NCI-H510A treated with DMSO at 0.1 percent for 48 hours (cell line): ENCODE data around the gene SLC1A1.

ENCODE experiments used
- DNase-seq: peaks from one replicate; lab custom pipeline; 2025; lab: John Stamatoyannopoulos, UW

The SLC1A1 gene

DNA sequence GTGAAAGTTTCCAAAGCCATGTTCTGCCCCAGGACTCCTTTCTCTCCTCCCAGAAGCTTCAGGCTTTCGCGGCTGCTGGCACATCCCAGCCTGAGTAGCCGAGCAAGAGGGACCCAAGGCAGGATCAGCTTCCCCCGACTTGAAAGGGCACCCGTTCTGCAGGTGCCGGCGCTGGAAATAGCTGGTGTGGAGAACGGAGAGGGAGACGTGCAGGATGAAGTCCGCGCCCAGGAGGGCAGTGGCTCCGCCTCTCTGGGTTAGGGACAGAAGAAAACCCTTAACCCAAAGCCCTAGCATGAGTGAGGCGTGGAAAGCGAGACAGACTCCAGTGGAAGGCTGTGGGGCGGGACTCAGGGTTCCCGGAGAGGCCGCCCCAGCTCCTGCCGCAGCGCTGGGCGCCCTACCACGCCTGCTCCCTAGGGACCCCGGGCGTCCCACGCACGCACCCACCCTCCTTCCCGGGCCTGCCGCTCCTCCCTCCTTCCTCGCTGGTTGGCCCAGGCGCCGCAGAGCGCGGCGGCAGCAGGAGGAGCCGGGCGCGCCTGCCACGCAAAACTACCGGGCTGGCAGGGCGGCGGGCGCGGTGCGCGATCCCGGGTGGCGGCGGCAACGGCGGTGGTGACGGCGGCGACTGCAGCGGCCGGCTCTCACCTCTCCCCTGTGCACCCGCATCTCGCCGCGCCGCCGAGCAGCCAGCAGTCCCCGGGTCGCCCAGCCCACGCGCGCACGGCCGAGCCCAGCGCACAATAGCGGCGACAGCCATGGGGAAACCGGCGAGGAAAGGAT lies at the start of gene SLC1A1:
TSS of gene SLC1A1 (plus strand) at position 550 of the 786 bp plus-strand sequence. CDS start at position 762, 212 bp downstream.
- peak; percentile 44 for DNase-seq

DNA sequence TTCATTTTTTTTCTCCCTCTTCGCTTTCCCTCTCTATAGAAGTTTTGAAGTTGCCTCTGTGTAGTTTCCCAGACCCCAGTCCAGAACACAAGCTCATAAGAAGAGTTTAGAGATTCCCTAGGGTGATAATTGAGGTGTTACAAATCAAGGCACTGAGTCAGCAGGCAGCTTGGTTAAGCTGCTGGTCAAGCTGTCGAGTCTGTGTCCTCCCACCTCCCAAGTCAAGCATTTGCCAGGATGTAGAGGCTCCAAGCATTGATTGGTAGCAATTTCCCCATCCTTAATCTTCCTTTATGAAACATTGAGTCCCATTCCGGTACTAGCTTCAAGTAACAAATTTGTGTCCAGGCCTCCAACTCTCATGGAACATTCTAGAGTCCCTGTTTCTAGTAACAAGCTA lies 47.5 kb upstream of the SLC1A1 start:
- DNase-seq = no peak

DNA sequence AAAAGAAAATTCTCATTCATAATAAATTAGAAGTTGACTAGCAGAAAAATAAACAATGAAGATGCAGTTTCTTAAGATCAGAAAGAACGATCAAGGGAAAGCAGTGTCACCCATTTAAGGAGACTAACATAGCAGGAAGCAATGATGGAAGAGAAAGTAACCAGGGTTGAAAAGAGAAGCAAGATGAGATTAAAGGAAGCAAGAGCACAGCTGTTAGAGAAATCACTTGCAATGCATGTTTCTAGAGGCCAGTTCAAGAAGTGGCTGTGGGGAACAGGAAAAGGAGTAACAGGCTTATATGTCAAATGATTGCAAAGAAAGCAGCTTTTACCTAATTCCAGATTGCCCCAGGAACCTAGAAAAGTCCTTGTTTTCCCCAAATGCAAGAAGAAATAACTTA lies 46.8 kb upstream of the SLC1A1 start:
- no peak for DNase-seq

DNA sequence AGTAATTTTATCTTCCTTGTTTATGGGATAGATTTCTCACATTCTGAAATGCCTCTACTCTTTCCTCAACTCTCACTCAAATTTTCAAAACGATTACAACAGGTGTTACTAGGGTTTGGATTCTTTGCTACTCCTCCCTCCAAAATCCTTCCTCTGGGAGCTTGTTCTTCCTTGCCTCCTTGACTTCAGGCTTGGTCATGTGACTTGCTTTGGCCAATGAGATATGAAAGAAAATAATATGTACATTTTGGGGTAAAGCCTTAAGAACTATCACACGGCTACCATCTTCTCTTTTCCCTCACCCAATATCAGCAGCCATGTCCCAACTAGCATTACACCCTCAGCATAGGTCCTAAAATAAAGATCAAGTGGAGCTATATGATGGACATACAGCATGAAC lies 28.8 kb upstream of the SLC1A1 start:
- DNase-seq = no peak

DNA sequence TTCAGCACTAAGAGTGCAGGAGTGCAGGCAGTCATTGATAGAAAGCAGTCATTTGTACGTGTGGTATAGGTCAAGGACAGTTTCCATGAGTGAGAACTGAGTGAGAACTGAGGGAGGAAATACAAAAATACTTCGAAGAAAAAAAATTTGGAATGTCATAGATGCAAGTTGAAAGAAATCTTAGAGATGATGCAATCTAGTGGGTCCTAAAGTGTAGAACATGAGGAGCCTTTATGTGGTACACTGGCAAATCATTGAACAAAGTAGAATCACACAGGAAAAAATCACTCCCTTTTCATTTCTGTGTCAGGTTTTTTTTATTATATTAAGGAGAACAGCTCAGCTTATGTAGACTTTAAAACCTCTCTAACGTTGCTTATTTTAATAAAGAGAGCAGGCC lies 26.4 kb upstream of the SLC1A1 start:
- DNase-seq = no peak

DNA sequence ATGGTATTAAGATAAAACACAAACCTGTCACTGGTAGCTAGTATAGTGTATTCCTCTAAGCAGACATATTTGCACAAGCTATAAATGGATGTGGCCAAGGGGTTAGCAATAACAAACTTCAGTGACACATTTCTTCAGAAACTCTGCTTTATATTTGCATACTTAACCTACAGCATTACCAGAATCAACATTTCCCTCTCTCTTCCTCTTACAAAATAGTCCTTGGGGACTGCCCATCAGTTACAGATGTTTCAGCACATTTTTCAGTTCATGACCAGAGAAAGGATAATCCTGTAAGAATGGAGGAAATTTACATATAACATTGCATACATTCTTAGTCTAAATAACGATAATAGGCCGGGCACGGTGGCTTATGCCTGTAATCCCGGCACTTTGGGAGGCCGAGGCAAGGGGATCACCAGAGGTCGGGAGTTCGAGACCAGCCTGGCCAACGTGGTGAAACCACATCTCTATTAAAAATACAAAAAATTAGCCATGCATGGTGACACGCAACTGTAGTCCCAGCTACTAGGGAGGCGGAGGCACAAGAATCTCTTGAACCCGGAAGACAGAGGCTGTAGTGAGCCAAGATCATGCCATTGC lies 25.3 kb upstream of the SLC1A1 start:
- DNase-seq = no peak

DNA sequence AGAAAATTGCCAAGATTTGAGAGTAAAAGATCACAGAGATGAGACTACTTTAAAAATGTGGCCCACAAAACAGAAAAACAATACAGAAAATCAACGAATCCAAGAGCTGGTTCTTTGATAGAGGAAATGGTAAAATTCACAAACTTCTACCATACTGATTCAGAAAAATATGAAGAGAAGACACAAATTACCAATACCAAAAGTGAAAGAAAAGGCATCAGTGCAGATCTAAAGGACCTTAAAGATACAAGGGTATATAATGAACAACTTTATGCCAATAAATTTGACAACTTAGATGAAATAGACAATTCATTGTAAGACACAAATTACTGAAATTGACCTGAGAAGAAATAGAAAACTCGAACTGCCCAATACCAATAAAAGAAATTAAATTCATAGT lies 24.4 kb upstream of the SLC1A1 start:
- DNase-seq = no peak

DNA sequence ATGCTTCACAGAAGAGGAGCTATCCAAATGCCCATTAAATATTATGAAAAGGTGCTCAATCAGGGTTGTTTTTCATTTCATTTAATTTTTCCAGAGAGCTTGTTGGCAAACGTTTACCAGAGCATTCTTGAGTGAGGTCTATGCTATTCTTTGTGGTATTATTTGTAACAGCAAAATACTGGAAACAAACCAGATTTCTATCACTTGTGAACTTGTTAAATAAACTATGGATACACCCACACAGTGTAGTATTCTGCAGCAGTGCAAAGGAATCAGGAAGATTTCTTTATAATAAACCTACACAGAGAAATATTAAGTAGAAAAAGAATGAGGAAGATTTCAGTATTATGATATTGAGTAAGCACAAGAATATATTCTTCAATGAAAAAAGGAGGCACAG lies 15.0 kb upstream of the SLC1A1 start:
- no peak for DNase-seq

DNA sequence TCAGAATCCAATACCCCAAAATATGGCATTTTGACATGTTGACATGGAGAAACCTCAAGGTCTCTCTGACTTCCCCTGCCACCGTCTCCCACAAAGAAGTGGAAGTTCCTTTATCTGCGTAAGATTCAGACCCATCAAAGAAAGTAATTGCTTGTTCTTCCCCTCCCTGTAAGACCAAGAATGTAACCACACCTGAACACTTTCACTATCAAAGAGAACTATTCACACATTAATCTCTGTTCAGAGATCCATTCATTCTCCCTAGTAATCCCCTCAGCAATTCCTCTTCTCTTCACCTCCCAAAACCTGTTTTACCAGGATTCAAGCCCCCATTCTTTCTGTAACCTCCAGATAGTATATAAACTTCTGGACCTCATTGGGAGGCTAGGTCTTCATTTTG lies 4.1 kb upstream of the SLC1A1 start:
- no peak for DNase-seq

DNA sequence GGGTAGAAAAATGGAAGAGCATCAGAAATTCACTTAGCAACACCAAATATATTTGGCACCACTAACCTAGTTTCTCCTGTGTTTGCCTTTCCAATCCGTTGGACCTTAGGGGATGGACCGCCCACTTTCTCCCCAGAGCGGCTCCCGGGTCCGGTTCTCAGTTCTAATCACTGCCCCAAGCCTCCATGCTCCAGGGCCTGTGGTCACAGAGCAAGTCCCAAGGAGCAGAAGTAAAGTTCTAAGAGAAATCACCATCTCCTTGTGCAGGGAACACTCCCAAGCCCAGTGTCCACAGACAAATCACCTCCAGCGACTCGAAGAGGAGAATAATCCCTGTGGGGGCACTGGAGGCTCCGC lies 728 bp upstream of the SLC1A1 start:
- no peak for DNase-seq

DNA sequence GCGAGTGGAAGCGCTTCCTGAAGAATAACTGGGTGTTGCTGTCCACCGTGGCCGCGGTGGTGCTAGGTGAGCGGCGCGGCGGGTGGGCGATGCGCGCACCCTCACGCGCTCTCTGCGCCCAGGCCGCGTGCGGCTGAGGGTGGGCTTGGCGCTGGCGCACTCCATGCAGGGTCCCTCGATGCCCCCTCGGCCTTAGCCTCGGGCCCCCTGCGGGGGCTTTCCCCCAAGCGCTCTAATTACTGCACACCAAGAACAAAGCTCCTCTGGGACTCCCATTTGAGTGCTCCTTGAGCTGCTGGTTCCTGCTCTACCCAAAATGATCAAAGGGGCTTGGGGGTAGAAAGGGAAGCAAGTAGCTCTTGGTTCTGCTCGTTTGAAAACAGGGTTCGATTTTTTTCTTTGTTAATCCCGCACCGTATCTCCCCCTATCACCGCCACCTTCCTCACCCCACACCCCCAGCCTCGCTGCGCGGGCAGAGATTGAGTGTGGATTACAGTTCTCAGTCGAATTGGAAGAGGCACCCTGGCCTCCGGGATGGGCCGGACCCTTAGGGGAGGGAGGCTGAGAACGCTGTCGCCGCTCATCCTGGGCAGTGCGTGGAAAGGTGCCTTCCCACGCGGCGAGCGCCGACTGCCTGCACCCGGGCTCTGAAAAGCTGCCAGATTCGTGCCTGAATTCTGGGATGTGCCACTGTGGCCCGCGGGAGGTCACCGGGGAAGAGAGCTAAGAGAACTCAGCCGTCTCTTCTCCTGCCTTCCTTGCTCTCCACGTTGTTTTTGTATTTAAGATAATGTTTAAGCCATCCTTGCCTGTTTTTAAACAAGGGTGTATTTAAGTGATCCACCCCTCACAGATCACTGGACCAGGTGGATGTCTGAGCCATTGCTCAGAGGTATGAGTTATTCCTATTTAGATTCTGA lies 697 bp downstream of the SLC1A1 start:
- no peak for DNase-seq

DNA sequence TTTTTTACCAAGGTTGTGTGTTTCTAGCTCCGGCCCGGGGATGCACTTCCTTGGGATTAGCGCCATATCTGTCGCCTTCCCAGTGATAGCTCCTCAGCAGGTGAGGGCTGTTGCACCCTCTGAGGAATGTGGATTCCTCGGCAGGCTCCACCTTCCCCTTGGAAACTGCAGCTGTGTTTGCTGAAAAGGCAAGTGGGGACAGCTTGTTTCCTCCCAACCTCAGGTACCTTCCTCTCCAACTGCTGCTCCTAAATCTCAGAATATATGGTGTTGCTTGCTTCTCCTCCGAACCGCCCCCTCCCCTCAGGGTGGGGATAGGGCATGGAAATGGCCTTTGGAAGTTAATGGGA lies 1.3 kb downstream of the SLC1A1 start:
- no peak for DNase-seq

DNA sequence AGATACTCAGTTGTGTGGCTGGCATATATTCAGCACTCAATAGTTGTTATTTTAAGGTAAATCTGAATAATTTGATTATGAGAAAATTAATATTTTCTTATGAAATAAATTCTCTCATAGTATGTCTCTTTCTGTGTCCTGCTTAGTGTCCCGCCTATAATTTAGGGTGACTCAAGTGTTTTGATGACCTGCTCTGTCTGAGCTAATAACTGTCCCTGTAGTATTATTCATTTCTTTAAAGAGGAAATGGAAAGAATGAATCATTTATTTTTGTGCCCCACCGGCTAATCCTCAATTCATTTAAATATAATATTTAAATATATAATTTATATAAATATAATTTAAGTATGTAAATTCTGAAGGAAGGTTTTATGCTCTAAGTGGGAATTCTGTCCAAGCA lies 4.1 kb downstream of the SLC1A1 start:
- DNase-seq = no peak

DNA sequence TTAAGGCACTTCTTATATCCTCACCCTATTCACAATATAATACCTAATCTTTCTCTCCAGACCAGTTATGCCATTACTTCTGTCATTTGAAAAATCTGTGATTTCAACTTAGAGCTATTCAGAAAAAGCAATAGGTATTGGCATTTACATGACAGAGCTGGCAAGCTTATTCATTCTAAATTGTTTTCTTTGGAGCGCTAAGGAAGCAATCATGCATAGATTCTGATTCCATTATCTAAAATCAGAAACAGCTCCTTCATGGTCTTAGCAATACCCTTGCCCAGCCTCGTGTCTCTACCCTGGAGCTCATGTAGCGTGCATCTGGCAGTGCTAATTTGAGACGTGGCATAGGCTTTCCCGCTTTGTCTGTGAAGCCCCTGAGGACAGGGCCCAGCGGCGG lies 4.5 kb downstream of the SLC1A1 start:
- no peak for DNase-seq

DNA sequence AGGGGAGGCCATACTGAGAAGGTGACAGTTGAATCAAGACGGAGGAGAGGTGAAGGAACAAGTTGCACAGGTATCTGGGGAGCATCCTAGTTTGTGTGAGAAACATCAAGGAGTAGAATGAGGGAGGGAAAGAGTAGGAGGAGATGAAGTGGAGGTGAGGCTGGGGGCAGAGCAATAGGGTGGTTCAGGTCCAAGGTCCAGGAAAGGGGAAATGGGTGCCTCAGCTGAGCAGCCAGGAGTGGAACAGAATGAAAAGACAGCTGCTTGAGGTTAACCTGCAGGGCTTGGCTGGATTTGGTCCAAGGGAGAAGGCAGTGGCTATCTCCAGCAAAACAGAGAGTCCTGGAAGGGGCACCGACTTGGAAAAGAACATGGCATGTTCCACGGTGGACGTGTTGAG lies 5.3 kb downstream of the SLC1A1 start:
- no peak for DNase-seq

DNA sequence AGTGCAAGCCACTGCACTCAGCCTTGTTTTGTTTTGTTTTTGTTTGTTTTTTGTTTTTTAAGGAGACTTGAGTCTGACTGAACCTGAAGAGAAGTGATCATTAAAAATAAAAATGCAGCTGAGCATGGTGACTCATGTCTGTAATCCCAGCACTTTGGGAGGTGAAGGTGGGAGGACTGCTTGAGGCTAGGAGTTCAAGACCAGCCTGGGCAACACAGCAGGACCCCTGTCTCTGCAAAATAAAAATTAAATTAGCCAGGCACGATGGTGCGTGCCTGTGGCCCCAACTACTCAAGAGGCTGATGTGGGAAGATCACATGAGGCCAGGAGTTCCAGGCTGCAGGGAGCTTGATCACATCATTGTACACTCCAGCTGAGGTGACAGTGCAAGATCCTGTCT lies 6.2 kb downstream of the SLC1A1 start:
- DNase-seq = no peak

DNA sequence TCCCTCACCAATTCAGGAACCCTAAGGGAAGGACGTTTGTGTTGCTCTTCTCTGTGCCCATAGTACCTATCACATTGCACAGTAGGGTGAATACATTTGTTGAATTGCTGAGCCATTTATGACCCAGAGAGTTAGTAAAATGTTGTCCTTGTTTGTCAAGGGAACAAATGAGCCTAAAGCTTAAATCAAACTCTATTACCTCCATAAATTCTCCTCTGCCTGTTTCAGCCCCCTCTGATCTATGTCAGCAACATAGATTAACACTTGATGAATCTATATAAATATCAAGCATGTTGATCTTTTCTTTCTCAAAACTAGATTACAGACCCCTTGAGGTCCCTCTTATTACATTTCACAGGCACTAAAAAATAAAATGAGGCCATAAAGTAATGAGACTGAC lies 7.1 kb downstream of the SLC1A1 start:
- DNase-seq = no peak

DNA sequence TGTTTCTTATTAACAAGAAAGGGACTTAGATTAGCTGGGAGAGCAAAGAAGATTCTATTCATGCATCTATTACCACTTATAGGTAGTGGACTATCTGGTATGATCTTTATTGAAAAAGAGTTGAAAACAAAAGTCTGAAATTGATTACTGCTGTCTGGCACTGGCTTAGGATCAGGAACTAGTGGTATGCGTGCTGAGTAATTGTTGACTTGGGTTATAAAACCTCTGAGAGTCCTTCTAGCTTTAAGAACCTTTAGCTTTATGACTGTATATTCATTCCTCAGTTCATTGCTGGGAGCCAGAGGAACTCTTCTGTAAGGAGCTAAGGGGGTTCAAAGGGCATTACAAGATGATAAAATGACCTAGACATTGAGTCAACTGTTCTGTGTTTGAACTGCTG lies 7.6 kb downstream of the SLC1A1 start:
- DNase-seq = no peak

DNA sequence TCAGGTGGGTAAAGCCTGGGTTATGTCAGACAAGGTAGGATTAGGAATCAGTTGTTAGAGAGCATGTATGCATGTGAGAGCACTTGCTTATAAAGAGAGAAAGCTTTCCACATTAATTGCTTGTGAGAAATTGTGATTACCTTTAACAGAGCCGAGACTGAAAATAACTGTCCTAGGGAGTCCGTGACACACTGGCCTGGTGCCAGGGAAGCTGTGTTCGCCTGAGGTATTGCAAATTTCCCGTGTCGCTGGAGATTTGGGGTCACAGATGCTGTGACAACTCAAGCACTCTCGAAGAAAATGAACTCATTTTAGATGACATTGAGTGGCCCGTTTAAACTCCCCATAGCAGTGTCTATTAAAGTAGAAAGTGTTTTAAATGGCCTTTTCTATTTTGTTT lies 9.6 kb downstream of the SLC1A1 start:
- no peak for DNase-seq

DNA sequence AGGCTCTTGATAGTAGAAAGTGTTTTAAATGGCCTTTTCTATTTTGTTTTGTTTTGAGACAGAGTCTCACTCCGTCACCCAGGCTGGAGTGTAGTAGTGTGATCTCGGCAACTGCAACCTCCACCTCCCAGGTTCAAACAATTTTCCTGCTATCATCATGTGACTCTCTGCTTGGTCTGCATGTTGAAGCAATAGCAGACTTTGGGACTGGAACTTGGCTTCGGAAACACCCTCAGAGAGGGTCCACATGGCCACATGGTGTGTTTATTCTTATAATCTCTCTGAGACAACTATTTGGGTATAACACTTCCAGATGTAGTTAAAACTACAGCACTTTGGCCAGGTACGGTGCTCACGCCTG lies 10.9 kb downstream of the SLC1A1 start:
- DNase-seq = no peak

DNA sequence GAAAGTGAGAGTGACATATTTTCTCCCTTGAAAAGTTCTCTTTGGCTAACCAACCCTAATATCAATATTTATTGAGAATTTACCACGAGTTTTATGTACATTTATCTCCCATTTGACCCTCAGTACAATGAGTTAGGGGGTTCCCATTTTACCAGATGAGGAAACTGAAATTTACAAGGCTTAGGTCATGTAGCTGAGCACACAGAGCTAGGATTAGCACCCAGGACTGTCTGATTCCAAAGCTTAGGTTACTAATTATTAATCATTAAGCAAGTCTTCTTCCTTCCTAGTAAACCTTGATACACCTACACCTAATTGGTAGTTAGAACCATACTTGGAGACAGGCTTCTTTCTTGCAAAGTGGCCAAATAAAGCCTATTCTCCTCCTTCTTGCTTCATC lies 12.2 kb downstream of the SLC1A1 start:
- DNase-seq = no peak

DNA sequence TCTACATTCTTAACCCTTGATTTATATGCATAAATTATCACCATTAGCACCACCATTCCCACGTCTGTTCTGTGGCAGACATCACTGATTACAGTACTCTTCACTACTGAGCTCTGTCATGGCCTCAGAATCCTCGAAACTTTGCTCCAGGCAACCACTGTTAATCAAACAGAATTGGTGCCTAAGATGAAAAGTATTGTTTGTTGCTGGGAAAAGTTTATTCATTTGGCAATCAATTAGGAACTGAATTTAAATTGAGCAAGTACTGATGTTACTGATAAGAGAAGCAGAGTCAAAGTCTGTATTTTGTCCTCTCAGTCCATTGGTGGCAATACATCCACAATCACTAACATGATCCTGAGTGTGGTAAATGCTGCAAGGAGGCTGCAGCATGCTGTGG lies 12.8 kb downstream of the SLC1A1 start:
- no peak for DNase-seq

DNA sequence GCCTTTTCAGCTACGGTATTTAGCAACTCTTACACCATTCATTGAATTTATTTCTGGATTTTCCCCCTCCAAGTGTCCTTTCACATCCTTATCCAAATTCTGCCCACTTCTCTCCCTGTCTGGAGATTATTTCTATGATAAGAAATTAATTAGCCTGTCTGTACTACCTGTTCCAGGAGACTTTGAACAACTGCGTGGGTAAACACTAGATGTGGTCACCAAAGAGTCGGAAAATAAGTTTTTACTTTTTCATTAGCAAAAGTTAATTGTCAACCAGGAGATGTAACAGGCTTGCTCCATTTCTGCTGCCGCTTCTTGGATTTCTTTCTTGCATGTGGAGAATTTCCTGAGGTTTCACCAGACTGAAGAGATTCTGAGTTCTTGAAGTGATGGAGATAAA lies 14.0 kb downstream of the SLC1A1 start:
- no peak for DNase-seq
